ENCODE results near the gene SLC16A10. TPM values are rescaled to one million over a fixed set of nuclear protein-coding genes. Genes with fewer than 3 reads are reported as not detected.

SLC16A10 gene
- total and polyA plus RNA-seq, 2 of the 8 experiments (the other 6 are each of a cell fraction or from before 2014, with no cell fraction given) = 18.6 to 23.2 TPM

DNA sequence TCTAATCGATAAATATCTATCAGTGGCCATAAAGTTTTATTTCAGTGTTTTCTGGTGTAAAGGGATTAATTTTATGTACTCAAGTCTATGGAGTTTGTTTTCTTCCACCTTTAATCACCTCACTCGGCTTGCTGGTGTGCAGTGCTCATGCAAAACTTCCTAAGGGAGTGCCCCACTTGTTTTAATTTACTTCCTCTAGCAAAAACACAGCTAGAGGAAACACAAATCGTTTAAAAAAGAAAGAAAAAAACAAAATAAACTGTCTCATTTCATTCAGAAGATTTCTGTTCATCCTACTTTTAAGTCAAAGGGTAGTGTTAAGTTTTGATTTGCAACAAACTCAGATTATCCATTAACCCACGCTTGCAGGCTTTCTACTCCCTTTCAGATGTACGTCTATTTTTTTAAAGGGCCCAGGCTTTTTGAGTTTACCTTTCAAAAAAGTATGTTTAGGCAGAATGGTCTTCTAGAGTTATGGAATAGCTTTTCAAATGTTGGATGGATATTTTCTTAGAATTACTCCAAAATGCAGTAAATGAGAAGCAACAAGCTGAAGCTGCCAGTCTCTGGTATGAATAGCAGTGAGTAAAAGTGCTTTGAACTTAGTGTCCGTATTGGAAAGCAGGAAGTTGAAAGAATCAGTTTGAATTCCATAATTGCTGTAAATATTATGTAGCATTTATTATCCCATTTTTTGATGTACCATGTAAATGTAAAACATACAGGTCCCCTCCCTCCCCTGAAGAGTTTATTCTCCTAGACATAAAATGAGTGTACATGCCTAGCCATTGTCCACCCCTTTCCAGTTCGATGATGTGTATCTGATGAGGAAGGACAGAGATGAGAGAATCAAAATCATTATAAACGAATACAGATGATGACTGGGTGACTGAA lies 113.3 kb downstream of the SLC16A10 start (continued):
- TF ChIP-seq, protein P1, sequence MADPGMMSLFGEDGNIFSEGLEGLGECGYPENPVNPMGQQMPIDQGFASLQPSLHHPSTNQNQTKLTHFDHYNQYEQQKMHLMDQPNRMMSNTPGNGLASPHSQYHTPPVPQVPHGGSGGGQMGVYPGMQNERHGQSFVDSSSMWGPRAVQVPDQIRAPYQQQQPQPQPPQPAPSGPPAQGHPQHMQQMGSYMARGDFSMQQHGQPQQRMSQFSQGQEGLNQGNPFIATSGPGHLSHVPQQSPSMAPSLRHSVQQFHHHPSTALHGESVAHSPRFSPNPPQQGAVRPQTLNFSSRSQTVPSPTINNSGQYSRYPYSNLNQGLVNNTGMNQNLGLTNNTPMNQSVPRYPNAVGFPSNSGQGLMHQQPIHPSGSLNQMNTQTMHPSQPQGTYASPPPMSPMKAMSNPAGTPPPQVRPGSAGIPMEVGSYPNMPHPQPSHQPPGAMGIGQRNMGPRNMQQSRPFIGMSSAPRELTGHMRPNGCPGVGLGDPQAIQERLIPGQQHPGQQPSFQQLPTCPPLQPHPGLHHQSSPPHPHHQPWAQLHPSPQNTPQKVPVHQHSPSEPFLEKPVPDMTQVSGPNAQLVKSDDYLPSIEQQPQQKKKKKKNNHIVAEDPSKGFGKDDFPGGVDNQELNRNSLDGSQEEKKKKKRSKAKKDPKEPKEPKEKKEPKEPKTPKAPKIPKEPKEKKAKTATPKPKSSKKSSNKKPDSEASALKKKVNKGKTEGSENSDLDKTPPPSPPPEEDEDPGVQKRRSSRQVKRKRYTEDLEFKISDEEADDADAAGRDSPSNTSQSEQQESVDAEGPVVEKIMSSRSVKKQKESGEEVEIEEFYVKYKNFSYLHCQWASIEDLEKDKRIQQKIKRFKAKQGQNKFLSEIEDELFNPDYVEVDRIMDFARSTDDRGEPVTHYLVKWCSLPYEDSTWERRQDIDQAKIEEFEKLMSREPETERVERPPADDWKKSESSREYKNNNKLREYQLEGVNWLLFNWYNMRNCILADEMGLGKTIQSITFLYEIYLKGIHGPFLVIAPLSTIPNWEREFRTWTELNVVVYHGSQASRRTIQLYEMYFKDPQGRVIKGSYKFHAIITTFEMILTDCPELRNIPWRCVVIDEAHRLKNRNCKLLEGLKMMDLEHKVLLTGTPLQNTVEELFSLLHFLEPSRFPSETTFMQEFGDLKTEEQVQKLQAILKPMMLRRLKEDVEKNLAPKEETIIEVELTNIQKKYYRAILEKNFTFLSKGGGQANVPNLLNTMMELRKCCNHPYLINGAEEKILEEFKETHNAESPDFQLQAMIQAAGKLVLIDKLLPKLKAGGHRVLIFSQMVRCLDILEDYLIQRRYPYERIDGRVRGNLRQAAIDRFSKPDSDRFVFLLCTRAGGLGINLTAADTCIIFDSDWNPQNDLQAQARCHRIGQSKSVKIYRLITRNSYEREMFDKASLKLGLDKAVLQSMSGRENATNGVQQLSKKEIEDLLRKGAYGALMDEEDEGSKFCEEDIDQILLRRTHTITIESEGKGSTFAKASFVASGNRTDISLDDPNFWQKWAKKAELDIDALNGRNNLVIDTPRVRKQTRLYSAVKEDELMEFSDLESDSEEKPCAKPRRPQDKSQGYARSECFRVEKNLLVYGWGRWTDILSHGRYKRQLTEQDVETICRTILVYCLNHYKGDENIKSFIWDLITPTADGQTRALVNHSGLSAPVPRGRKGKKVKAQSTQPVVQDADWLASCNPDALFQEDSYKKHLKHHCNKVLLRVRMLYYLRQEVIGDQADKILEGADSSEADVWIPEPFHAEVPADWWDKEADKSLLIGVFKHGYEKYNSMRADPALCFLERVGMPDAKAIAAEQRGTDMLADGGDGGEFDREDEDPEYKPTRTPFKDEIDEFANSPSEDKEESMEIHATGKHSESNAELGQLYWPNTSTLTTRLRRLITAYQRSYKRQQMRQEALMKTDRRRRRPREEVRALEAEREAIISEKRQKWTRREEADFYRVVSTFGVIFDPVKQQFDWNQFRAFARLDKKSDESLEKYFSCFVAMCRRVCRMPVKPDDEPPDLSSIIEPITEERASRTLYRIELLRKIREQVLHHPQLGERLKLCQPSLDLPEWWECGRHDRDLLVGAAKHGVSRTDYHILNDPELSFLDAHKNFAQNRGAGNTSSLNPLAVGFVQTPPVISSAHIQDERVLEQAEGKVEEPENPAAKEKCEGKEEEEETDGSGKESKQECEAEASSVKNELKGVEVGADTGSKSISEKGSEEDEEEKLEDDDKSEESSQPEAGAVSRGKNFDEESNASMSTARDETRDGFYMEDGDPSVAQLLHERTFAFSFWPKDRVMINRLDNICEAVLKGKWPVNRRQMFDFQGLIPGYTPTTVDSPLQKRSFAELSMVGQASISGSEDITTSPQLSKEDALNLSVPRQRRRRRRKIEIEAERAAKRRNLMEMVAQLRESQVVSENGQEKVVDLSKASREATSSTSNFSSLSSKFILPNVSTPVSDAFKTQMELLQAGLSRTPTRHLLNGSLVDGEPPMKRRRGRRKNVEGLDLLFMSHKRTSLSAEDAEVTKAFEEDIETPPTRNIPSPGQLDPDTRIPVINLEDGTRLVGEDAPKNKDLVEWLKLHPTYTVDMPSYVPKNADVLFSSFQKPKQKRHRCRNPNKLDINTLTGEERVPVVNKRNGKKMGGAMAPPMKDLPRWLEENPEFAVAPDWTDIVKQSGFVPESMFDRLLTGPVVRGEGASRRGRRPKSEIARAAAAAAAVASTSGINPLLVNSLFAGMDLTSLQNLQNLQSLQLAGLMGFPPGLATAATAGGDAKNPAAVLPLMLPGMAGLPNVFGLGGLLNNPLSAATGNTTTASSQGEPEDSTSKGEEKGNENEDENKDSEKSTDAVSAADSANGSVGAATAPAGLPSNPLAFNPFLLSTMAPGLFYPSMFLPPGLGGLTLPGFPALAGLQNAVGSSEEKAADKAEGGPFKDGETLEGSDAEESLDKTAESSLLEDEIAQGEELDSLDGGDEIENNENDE (IDR thresholded peaks at IDR 0.05; ENCODE audit: insufficient replicate concordance, low read length) = no peak
- TF ChIP-seq CREB1 (IDR thresholded peaks at IDR 0.05) = no peak
